SJCRH30 (cell line): Measurements from ENCODE around the gene PBX1. TPM values are rescaled to one million over a fixed set of nuclear protein-coding genes. Genes with fewer than 3 reads are reported as not detected.

ENCODE experiments used
- DNase-seq, 2 experiments: peaks; one replicate each; pipeline ENCODE4 v3.0.0-alpha.2; 2015 to 2020
- H3K27ac ChIP-seq: fragments of 250-450 bp; sonication (Bioruptor Pico); 2 replicates; pipeline ENCODE4 v1.5.1; 2020; ENCODE audit warnings: mild to moderate bottlenecking, moderate library complexity
- H3K27me3 ChIP-seq: fragments of 250-450 bp; sonication (Bioruptor Pico); 2 replicates; pipeline ENCODE4 v1.5.1; 2020; ENCODE audit warnings: mild to moderate bottlenecking, moderate library complexity
- H3K36me3 ChIP-seq: fragments of 250-450 bp; sonication (Bioruptor Pico); 2 replicates; pipeline ENCODE4 v1.5.1; 2020; ENCODE audit warnings: mild to moderate bottlenecking, moderate library complexity
- H3K4me1 ChIP-seq: fragments of 250-450 bp; sonication (Bioruptor Pico); 2 replicates; pipeline ENCODE4 v1.5.1; 2020; ENCODE audit warnings: mild to moderate bottlenecking, moderate library complexity
- H3K4me3 ChIP-seq: fragments of 250-450 bp; sonication (Bioruptor Pico); 2 replicates; pipeline ENCODE4 v1.5.1; 2020; ENCODE audit warnings: mild to moderate bottlenecking, moderate library complexity
- H3K9me3 ChIP-seq: fragments of 250-450 bp; sonication (Bioruptor Pico); replicated peaks from 2 replicates; pipeline ENCODE4 v1.5.1; 2020; ENCODE audit warnings: mild to moderate bottlenecking, moderate library complexity
- total RNA-seq: library from RNA; depleted of rRNA; stranded (reverse); fragments of >200 nt; shearing (Covaris generic); gene quantifications from 2 replicates; pipeline ENCODE4 v1.2.3, GENCODE V29; 2014

PBX1 gene
- total RNA-seq, 1 experiment from 2014 or later: 39.0 TPM

DNA sequence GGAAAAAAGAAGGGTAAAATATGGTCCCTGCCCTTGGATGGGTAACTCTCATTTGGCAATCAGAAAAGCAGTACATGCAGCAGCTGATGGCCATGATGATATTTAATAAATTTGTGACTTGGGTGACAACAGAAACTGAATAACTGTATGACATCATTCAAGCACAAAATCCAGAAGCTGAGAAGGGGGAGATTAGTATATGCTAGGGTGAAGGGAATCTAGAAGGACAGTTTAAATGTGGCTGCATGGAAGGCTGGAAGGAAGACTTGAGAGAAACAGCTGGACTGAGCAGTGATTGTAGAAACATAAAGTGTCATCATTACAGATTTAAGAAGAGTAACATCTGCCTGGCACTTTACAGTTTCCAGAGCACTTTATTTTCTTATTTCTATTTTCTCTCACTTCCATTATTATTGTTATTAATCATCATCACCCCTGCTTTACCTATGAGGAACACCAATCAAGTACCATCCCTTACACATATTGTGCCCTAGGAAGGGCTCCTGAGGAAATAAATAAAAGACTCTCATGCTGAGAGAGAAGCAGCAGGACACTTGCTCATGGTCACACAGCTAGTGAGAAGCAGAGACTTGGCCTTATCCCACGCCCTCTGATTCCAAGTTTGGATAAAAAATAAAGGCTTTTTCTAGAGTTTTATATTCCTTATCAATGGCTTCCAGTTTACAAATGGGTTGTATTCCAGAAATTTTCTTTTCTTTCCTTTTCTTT, 207.2 kb downstream of the PBX1 start:
- no peak overlapping the region for H3K27ac ChIP-seq
- no peaks in the 10 kb centered on the region for H3K9me3 ChIP-seq
- H3K4me1 ChIP-seq: peaks cover 6% of the 10 kb centered on the region; the same call in 1 of the 2 replicates
- no peak overlapping the region for H3K4me3 ChIP-seq
- H3K27me3 ChIP-seq: no peaks in the 10 kb centered on the region
- DNase-seq: no peak
- no peaks in the 10 kb centered on the region for H3K36me3 ChIP-seq

DNA sequence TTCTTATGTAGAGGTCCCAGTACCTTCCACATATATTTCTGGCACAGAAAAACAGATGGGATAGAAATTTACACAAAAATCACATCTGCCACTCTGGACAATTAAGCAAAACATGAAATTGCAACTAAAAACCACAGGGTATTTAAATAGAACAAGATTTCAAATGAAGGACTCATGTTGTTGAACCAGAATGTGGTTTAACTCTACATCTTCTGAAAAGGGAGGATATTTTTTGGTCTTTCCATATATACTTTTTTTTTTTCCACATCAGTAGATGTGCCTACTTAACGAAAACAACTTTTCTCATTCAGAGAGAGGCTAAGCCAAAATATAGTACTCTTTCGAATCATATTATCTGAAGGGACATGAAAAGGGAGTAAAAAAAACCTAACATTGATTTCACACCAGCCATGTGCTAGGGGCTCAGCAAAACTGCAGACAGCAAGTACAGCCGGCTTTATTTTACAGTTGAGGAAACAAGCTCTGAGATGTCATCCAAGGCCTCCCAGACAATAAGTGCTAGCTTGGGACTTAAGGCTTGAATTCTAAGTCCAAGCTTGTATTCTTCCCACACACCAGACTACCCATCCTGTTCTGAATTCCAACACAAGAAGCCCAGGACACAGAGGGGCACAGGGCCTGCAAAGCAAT, 208.9 kb downstream of the PBX1 start:
- DNase-seq: no peak
- no peaks in the 10 kb centered on the region for H3K9me3 ChIP-seq

DNA sequence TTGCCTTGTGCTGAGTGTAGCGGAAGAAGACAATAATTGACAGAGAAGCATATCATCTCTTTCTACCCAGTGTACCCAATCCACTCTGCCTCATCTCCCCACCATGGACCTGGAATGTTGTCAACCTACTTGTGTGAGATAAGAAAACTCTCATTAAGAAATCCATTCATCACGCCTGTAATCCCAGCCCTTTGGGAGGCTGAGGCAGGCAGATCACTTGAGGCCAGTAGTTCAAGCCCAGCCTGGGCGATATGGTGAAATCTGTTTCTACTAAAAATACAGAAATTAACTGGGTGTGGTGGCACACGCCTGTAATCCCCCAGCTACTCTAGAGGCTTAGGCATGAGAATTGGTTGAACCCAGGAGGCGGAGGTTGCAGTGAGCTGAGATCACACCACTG, 209.6 kb downstream of the PBX1 start:
- DNase-seq: no peak
- Histone ChIP-seq H3K4me1 (peaks cover 26% of the 10 kb centered on the region), H3K27ac (no peak overlapping the region)

More for the DNA sequence above, 208.9 kb downstream of the PBX1 start:
- Histone ChIP-seq H3K4me3 (no peak overlapping the region), H3K27ac (no peak overlapping the region), H3K27me3 (no peaks in the 10 kb centered on the region), H3K36me3 (no peaks in the 10 kb centered on the region), H3K4me1 (peaks cover 22% of the 10 kb centered on the region)

DNA sequence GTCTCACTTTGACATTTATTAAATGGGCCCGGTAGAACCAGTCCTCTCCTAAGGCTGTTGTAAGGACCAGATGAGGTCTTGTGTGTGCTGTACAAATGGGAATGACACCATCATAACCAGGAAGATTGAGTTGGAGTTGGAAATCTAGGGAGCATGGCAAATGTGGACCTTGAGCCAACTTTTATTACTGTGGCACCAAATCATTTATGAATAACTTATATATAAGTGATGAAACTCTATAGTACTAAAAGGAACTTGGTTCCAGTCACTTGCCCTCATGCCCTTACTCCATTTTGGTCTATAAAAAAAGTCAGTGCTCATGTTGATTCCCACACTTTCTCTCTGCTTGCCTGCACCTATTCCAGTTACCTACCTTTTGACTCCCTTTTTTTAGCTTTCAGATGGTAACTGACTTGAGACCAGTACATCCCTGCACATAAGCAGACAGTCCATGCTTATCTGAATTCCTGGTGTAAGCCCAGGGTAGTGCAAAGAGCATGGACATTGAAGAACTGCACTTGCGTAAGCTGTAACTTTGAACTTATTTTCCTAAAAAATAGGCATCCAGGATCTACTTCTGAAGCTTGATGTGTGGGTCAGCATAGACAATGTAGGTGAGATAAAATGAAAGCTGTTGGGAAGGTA, 210.6 kb downstream of the PBX1 start:
- no peak overlapping the region for H3K4me3 ChIP-seq
- H3K36me3 ChIP-seq: no peaks in the 10 kb centered on the region
- no peaks in the 10 kb centered on the region for H3K27me3 ChIP-seq
- DNase-seq: no peak
- H3K9me3 ChIP-seq: no peaks in the 10 kb centered on the region
- H3K27ac ChIP-seq: no peak overlapping the region
- peaks cover 36% of the 10 kb centered on the region for H3K4me1 ChIP-seq

More for the DNA sequence above, 209.6 kb downstream of the PBX1 start:
- Histone ChIP-seq H3K36me3 (no peaks in the 10 kb centered on the region), H3K4me3 (no peak overlapping the region), H3K9me3 (no peaks in the 10 kb centered on the region), H3K27me3 (no peaks in the 10 kb centered on the region)

DNA sequence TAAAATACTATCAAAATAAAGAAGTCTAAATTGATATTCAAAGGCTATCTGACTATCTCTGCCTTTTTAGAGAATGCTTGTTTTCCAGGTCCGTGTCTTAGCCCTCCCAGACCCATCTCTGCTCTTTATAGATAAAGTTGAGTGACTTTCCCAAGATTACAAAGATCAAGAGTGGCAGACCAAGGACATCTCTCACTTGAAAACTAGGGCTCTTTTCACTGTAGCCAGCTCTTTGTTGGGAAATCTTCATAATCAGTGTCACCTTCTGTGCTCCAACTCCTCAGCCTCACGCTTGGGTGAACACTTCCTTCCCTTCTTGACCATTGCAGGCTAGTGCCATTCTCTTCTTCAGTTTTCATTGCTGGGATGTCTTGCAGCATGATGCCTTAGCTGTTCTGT, 211.1 kb downstream of the PBX1 start:
- Histone ChIP-seq H3K4me1 (peaks cover 42% of the 10 kb centered on the region), H3K36me3 (no peaks in the 10 kb centered on the region), H3K9me3 (no peaks in the 10 kb centered on the region), H3K27ac (no peak overlapping the region), H3K4me3 (no peak overlapping the region), H3K27me3 (no peaks in the 10 kb centered on the region)
- no peak for DNase-seq

DNA sequence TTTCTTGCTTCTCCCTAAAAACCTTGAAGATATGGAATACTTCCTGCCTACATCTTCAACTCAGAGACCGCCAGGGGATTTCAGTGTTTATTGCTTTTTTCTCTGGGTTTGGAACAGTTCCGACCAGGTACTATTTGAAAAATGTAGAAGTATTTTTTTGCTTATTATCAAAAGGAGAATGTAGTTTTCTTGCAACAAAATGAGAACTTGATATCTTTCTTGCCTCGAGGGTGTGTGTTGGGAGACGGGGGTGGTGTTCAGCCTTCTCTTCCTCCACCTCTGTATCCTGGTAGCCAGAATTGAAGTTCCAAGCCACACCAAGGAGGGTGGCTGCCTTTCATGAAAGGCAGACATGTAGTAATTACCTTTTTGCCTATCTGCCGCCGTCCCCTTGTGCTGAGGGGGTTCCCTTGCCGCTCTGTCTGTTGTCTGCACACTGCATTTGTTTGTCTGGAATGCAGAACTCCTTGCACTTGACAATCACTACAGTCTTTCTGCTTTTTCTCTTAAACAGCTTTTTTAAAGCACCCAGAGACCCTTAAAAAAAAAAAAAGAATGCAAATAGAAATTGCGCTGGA, 212.1 kb downstream of the PBX1 start:
- no peak overlapping the region for H3K27ac ChIP-seq
- peaks cover 42% of the 10 kb centered on the region for H3K4me1 ChIP-seq
- H3K4me3 ChIP-seq: no peak overlapping the region
- no peak for DNase-seq
- no peaks in the 10 kb centered on the region for H3K36me3 ChIP-seq
- no peaks in the 10 kb centered on the region for H3K27me3 ChIP-seq
- no peaks in the 10 kb centered on the region for H3K9me3 ChIP-seq

DNA sequence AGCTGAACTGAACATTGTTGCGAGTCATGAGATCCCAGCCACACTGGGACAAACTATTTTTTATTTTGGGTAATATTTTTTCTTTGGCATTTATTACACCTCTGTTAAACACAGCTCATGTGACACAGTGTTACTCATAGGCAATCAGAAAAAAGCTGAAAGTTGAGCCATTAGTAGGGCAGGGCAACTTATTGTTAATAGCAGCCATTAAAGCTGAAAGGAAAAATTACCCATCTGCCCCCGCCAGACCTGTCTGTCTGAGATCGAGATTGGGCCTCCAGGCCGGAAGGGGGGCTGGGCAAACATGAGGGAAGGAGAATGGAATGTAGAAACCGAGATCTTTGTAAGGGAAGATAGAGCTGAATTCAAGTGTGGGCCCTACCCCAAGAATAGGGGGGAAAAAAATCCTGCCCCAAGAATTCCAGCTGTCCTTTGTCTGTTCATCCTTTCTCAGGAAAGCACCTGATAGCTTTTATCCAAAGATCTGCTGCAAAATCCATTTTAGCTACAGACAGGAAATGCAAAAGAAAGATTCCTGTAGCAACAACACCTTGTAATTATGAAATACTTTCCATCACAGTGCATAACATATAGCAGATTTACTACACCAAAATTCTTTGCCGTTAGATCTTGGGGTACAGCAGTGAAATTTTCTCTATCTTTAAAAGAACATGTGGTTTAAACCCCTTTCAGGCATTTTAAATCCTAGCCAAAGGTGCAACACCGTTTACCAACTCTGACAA, 212.8 kb downstream of the PBX1 start:
- peaks cover 42% of the 10 kb centered on the region for H3K4me1 ChIP-seq

DNA sequence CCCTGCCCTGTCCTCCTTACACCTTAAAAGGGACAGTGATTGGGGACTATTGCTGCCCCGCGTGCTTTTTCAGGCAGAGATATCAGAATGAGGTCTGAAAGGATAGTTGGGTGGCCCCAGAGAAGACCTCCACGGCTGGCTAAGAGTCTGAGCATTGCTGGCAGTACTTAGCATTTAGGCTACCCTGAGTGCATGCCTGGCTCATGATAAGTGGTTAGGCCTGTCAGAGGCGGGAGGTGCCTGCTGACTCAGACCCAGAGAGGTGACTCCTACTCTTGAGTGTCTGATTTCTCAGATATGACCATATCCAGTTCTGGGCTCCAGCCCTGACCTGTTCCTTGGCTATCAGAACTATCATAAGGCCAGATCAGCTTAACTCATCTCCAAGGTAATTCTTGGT, 213.7 kb downstream of the PBX1 start:
- no peaks in the 10 kb centered on the region for H3K36me3 ChIP-seq
- no peak overlapping the region for H3K27ac ChIP-seq
- DNase-seq: peak; percentile 54 to 55
- peaks cover 38% of the 10 kb centered on the region for H3K4me1 ChIP-seq
- H3K9me3 ChIP-seq: no peaks in the 10 kb centered on the region
- no peaks in the 10 kb centered on the region for H3K27me3 ChIP-seq
- no peak overlapping the region for H3K4me3 ChIP-seq

More for the DNA sequence above, 212.8 kb downstream of the PBX1 start:
- Histone ChIP-seq H3K27me3 (no peaks in the 10 kb centered on the region), H3K36me3 (no peaks in the 10 kb centered on the region), H3K27ac (no peak overlapping the region), H3K4me3 (no peak overlapping the region), H3K9me3 (no peaks in the 10 kb centered on the region)
- peak; percentile 38 to 43 for DNase-seq

DNA sequence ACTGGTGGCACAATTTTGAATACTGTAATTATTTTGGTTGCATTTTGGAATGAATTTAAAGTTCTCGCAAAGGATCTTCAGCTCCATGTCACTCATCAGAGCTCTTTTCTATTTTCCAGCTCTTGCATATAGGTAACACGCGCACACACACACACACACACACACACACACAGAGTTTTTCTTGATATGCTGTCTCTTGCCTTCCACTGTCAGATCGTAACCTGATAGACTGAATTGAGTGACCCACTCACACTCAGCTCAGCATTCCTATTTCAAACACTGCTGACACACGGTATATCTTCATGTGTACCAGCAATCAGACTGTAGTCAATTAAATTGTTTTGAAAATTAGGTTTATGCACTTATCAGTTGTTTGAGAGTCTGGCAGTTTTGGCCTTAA, 214.1 kb downstream of the PBX1 start:
- H3K9me3 ChIP-seq: no peaks in the 10 kb centered on the region
- H3K36me3 ChIP-seq: no peaks in the 10 kb centered on the region
- DNase-seq: no peak
- H3K4me1 ChIP-seq: peaks cover 38% of the 10 kb centered on the region
- H3K27me3 ChIP-seq: no peaks in the 10 kb centered on the region
- H3K27ac ChIP-seq: no peak overlapping the region
- no peak overlapping the region for H3K4me3 ChIP-seq

DNA sequence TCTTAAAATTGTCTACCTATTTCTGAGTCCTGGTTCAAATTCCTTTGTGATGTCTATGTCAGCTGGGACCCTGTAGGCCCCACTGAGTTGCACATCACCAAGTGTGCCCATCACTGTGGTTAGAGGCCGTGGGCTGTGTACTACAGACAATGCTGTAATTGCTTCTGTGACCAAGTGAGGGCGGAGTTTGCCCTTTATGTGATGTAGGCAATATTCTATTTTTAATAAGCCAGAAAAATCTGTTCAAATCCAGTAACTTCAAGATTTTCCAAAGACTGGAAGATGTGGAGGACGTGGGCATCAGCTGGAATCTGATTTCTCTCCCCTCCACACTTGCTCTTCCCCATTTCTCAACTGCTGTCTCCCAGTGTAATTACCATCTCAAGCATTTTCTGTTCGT, 215.4 kb downstream of the PBX1 start:
- H3K36me3 ChIP-seq: no peaks in the 10 kb centered on the region
- H3K9me3 ChIP-seq: no peaks in the 10 kb centered on the region
- H3K27ac ChIP-seq: peak overlapping the region; percentile 44; the same call in 1 of the 2 replicates
- H3K27me3 ChIP-seq: no peaks in the 10 kb centered on the region
- H3K4me3 ChIP-seq: peak overlapping the region; percentile 13; the same call in 1 of the 2 replicates
- DNase-seq: peak; percentile 23 to 45
- H3K4me1 ChIP-seq: peaks cover 38% of the 10 kb centered on the region

DNA sequence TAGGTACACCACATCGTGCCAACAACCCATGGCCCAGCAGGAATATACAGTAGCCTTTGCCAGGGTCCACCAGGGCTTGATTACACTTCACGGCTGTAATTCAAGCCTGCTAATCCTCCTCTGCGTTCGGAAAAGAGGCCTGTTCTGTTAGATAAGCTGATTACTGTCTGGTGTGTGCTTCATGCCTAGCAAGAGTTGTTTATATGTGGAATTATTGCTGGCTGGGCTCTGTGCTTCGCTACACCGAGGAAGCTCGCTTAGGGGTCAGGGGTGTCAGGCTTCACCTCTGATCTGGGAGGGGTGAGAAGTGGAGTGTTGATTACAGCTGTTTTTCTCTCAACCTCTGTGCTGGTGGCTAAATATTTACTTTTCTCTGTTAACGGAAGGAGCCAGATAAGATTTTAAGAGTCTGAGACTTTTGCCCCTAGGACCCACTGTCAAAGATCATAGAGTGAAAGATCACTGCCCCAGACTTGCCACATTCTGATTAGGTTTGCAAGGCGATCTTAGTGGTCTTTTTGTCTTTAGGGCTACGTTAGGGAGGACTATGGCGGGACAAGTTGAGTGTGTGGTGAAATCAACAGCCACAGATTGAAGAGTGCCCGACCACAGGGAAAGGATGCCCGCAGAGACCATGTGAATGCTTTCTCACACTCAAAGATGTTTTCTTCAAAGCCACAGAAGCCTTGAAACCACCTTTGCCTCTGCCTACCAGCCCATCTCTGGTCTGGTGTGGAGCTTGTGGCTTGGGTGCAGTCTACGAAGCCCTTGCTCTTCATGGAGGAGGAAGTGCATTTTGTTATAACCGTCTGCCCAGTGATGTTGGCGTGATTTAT, 216.1 kb downstream of the PBX1 start:
- Histone ChIP-seq H3K4me1 (peaks cover 38% of the 10 kb centered on the region), H3K4me3 (peak overlapping the region; percentile 13; the same call in 1 of the 2 replicates), H3K9me3 (no peaks in the 10 kb centered on the region), H3K27me3 (no peaks in the 10 kb centered on the region), H3K36me3 (no peaks in the 10 kb centered on the region), H3K27ac (peak overlapping the region; percentile 44; the same call in 1 of the 2 replicates)
- DNase-seq: peak; percentile 55 to 74

DNA sequence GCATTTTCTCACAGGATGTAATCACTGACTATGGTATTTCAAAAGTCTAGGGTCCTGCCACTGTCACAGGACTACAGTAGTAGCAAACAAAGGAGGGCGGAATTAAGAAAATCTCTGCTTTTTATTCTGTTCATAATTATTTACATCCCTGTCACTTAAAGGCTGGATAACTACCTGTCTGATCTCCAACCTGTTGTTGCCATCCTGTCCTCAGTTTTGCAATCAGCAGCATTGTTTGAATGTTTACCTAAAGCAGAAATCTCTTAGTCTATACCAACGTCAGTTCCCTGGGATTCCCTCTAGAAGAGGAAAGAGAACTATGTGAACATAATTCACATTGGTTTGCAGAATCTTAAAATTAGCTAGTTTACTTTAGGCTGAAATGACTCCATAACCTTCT, 218.5 kb downstream of the PBX1 start:
- Histone ChIP-seq H3K9me3 (no peaks in the 10 kb centered on the region), H3K4me3 (no peak overlapping the region), H3K27ac (no peak overlapping the region), H3K27me3 (no peaks in the 10 kb centered on the region), H3K36me3 (no peaks in the 10 kb centered on the region), H3K4me1 (peaks cover 28% of the 10 kb centered on the region)
- no peak for DNase-seq

DNA sequence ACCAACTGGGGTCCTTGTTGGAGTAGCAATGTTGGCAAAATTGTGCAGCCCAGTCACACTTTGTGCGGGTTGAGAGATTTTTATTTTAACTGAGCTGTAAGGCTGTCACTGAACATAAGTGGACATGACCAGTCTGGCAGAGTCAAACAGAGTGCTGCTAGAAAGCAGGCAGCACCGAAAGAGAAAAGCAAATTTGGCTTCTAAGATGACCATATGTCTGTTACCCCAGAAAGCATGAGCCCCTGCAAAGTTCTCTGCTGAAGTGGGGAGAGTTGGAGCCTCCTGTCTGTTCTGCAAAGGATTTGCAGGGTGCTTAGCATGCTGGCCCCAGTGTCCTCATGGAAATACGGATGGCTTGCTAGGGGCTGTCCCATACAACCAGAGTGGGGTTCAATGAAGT, 220.4 kb downstream of the PBX1 start:
- Histone ChIP-seq H3K9me3 (no peaks in the 10 kb centered on the region), H3K4me1 (peaks cover 12% of the 10 kb centered on the region), H3K4me3 (no peak overlapping the region), H3K27ac (no peak overlapping the region), H3K36me3 (no peaks in the 10 kb centered on the region), H3K27me3 (no peaks in the 10 kb centered on the region)
- DNase-seq: no peak
